Spinal cord (tissue), 10 donors: ENCODE measurements around the gene ZBTB7B. TPM values are rescaled to one million over a fixed set of nuclear protein-coding genes. Genes with fewer than 3 reads are reported as not detected.

Source experiments
- DNase-seq, 6 donors: peaks; one replicate each; pipeline versions ENCODE4 v3.0.0 to v3.0.0-alpha.2; 2013 to 2015; ENCODE audit warnings: low spot score in 6 of 6, low read depth in 4 of 6
- H3K27ac ChIP-seq: one replicate; pipeline ENCODE4 v1.5.1; 2013; ENCODE audit warnings: low read depth, low read length, control low read depth
- H3K27me3 ChIP-seq: one replicate; pipeline ENCODE4 v1.6.1; 2013; ENCODE audit warnings: low read length; ENCODE audit not compliant: control insufficient read depth, insufficient read depth
- H3K36me3 ChIP-seq: one replicate; pipeline ENCODE4 v1.6.1; 2013; ENCODE audit warnings: low read length; ENCODE audit not compliant: control insufficient read depth, insufficient read depth
- H3K4me1 ChIP-seq: one replicate; pipeline ENCODE4 v1.6.1; 2013; ENCODE audit warnings: low read length; ENCODE audit not compliant: control insufficient read depth, insufficient read depth
- H3K4me3 ChIP-seq: one replicate; pipeline ENCODE4 v1.5.1; 2013; ENCODE audit warnings: low read depth, low read length, control low read depth
- H3K9me3 ChIP-seq: one replicate; pipeline ENCODE4 v1.6.1; 2013; ENCODE audit warnings: low read length; ENCODE audit not compliant: control insufficient read depth, insufficient read depth
- WGBS: methylation state at CpG from one replicate; pipeline ENCODE4 v1.1.5; 2013; ENCODE audit warnings: missing lambda C conversion rate; ENCODE audit not compliant: insufficient coverage; 5-methylcytosine and 5-hydroxymethylcytosine counted together
- polyA plus RNA-seq, 2 donors: library from polyadenylated mRNA; unstranded; fragments of 120-200 nt; gene quantifications; one replicate each; pipeline ENCODE4 v1.2.1, GENCODE V29; 2013; ENCODE audit not compliant: insufficient read length in 2 of 2
- total RNA-seq, 2 donors: library from RNA; depleted of rRNA in 1 of 2; stranded (reverse); fragments of 120-200 nt in 1 of 2; fragments of >200 nt in 1 of 2; gene quantifications; one replicate each; pipeline versions ENCODE4 v1.2.3 to v1.2.4, GENCODE V29; 2013 to 2014
- donor health status: healthy.

Gene ZBTB7B
- total and polyA plus RNA-seq, 4 donors: 7.3 to 10.7 (median 8.9) TPM

DNA sequence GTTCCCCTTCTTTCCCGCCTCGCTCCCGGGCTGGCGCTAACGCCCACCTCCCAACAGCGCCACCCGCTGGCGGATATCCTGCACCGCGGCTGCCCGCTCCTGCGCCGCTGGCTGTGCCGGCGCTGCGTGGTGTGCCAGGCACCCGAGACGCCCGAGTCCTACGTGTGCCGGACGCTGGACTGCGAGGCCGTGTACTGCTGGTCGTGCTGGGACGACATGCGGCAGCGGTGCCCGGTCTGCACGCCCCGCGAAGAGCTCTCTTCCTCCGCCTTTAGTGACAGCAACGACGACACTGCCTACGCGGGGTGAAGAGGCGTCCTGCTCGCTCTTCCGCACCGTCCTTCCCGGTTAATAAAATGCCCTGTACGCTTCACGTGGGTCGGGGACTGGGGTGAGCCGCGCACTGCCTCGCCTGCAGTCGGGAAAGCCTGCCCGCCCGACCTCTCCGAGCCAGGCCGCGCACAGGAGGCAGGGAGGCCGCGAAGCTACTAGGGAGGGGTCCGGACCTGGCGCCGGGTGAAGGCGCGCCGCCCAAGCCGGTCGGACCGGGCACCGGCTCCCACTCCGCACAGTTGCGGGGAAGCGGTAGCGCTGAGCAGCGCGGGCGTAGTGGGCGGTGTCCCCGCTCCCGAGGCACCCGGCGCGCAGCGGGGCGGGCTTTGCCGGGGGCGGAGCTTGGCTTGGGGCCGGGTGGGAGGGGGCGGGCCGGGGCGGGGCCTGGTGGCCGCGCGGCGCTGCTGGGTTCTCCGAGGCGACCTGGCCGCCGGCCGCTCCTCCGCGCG lies 48.1 kb downstream of the ZBTB7B start, which contains the start of gene ADAM15:
TSS of gene ADAM15 (plus strand) at position 757 of the 782 bp plus-strand sequence. CDS start 71 bp downstream, outside the sequence.
- Histone ChIP-seq H3K4me1 (peaks cover 33% of the 10 kb centered on the region), H3K4me3 (peak within 1 kb of the TSS; percentile 72), H3K27ac (peak within 1 kb of the TSS; percentile 84), H3K27me3 (no peaks in the 10 kb centered on the region), H3K36me3 (peaks cover 14% of the 10 kb centered on the region), H3K9me3 (no peaks in the 10 kb centered on the region)
- DNase-seq: peak in 3 of 6 donors; percentile 48 to 89 (median 88)
- WGBS: under 1% methylated on average over 99 of the region's 99 CpGs

DNA sequence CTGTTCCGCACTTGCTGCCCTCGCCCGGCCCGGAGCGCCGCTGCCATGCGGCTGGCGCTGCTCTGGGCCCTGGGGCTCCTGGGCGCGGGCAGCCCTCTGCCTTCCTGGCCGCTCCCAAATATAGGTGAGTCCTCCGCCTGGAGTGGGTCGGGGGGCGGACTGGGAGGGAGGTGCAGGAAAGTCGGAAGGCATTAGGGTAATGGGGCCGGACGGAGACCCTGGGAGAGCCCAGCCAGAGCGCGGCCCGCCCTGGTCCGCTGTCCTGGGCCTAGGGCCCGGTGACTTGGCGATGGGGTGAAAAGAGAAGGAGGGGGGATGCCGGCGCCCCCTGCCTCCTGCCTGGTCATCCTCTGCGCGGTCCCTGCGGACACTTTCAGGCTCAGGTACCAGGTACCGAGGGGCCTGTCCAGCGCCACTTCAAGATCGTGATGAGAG lies 48.8 kb downstream of the ZBTB7B start:
- Histone ChIP-seq H3K27ac (peak overlapping the region; percentile 71), H3K4me1 (peaks cover 33% of the 10 kb centered on the region), H3K36me3 (peaks cover 20% of the 10 kb centered on the region), H3K9me3 (no peaks in the 10 kb centered on the region), H3K27me3 (no peaks in the 10 kb centered on the region), H3K4me3 (peak overlapping the region; percentile 72)
- 0% methylated on average over 30 of the region's 31 CpGs for WGBS
- DNase-seq: no peak

DNA sequence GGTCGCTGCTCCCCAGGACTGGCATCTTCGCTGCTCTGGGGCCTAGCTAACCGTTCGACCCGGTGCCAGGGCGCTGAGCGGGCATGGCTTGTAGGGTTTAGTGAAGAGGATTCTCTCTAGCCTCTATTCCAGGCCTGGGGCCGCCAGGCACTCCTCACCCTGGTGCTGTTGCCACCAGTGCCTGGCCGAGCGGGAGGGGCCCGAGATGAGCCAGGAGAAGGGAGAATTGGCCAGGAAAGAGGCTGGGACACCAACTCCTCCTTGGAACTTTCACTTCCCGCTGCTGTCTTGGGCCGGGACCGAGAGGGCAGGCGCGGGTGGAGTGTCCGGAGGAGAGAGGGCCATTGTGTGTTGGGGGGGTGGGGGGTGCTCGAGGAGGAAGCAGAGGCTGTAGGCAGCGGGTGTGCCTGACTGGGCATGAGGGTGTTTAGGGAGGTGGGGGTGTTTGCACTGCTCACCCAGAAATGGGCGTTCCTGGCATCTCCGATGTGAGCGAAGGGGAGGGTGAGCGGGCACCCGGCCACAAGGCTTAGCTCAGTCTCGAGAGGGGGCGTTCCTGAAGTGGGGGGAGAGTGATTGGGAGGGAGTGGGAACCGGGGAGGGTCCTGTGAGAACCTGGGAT lies 49.3 kb downstream of the ZBTB7B start:
- peak in 2 of 6 donors; percentile 50 to 66 for DNase-seq
- 1% methylated on average over 27 of the region's 27 CpGs for WGBS

DNA sequence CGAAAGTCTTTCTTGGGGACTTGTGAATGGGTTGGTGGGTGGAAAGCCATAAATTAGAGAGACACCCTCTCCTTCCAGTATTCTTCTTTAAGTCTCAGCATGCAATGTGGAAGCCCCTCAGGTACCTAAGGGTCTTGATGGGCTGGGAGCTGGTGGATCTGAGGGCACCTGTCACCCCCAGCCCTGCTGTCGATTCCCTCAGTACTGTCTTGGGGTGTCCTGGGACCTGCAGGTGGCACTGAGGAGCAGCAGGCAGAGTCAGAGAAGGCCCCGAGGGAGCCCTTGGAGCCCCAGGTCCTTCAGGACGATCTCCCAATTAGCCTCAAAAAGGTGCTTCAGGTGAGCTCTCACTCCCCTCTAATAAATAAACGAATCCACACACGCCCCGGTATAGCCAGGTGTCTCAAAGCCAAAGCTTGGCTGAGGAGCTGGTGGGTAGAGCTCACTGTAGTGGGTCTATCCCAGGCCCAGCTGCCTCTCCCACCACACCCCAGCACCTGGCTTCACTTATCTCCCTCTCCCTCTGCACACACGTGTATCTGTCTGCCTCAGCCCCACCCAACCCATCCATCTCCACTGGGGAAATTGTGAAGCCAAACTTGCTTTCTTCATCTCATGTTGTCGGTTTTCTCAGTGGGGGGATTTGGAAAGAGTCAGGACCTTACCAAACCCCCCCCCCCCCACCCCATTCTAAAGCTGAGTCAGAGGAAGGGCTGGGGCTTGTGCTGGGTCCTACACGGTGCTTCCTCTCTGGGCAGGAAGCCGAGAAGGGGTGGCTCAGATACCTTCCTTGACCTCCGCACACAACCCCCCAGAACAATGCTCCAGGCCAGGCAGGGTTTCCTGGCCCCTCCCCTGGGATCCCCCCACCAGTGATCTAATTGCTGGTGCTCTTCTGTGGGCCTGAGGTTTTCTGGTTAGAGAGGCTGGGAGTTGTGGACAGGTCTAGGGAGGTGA lies 50.1 kb downstream of the ZBTB7B start:
- H3K36me3 ChIP-seq: peaks cover 33% of the 10 kb centered on the region
- H3K4me1 ChIP-seq: peaks cover 33% of the 10 kb centered on the region
- H3K27ac ChIP-seq: peak overlapping the region; percentile 71
- H3K9me3 ChIP-seq: no peaks in the 10 kb centered on the region
- H3K4me3 ChIP-seq: peak overlapping the region; percentile 72
- DNase-seq: no peak
- no peaks in the 10 kb centered on the region for H3K27me3 ChIP-seq
- WGBS: 28% methylated on average over 4 of the region's 12 CpGs

More for the DNA sequence above, 49.3 kb downstream of the ZBTB7B start:
- Histone ChIP-seq H3K4me1 (peaks cover 33% of the 10 kb centered on the region), H3K27ac (peak overlapping the region; percentile 71), H3K27me3 (no peaks in the 10 kb centered on the region), H3K4me3 (peak overlapping the region; percentile 72), H3K36me3 (peaks cover 24% of the 10 kb centered on the region), H3K9me3 (no peaks in the 10 kb centered on the region)

DNA sequence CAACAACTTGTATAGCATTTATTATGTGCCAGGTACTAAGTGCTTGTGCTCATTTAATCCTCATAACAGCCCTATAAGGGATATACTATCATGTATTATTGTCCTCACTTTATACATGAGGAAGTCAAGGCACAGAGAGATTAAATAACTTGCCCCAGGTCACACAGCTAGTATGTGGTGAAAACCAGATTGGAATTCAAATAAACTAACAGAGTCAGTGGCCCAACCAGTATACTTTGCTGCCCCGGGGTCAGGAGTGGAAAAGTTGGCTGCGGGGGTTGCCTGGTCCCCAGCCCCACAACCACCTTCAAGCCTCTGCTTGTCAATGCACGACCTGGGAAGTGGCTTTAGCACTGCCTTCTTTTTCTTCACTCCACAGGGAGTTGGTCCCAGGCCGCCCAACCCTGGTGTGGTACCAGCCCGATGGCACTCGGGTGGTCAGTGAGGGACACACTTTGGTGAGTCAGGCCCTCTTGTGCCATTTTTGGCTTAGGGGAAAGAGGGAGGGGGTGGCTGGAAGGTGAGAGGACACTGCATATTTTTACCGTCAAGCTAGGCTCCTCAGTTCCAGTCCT lies 51.0 kb downstream of the ZBTB7B start:
- H3K27ac ChIP-seq: no peak overlapping the region

DNA sequence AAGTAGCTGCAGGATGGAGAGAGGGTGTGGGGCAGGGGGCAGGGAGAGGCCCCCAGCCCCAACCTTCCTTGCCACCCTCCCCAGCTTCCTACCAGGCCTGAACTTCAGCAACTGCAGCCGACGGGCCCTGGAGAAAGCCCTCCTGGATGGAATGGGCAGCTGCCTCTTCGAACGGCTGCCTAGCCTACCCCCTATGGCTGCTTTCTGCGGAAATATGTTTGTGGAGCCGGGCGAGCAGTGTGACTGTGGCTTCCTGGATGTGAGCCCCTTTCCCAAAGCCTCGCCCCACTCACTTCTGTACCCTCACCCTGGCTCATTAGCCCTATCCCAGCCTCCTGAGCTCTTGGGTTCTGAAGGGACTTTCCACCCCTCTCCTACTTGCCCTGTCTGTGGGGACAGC lies 54.5 kb downstream of the ZBTB7B start:
- Histone ChIP-seq H3K4me1 (peaks cover 24% of the 10 kb centered on the region), H3K27me3 (peaks cover 2% of the 10 kb centered on the region), H3K4me3 (no peak overlapping the region), H3K9me3 (no peaks in the 10 kb centered on the region), H3K27ac (no peak overlapping the region), H3K36me3 (peaks cover 66% of the 10 kb centered on the region)
- 93% methylated on average over 8 of the region's 8 CpGs for WGBS
- DNase-seq: no peak

More for the DNA sequence above, 51.0 kb downstream of the ZBTB7B start:
- Histone ChIP-seq H3K9me3 (no peaks in the 10 kb centered on the region), H3K4me3 (no peak overlapping the region), H3K4me1 (peaks cover 33% of the 10 kb centered on the region), H3K27me3 (no peaks in the 10 kb centered on the region), H3K36me3 (peaks cover 42% of the 10 kb centered on the region)
- no peak for DNase-seq
- WGBS: 94% methylated on average over 6 of the region's 7 CpGs

DNA sequence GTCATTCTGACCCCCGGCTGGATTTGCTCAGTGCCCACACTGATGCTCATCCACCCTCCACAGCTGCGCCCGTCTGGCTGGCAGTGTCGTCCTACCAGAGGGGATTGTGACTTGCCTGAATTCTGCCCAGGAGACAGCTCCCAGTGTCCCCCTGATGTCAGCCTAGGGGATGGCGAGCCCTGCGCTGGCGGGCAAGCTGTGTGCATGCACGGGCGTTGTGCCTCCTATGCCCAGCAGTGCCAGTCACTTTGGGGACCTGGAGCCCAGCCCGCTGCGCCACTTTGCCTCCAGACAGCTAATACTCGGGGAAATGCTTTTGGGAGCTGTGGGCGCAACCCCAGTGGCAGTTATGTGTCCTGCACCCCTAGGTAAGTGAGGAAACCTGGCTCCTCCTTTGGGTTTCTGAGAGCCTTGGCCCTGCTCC lies 55.2 kb downstream of the ZBTB7B start:
- WGBS: 93% methylated on average over 13 of the region's 13 CpGs
- DNase-seq: no peak
- no peak overlapping the region for H3K27ac ChIP-seq
- peaks cover 7% of the 10 kb centered on the region for H3K27me3 ChIP-seq
- peaks cover 24% of the 10 kb centered on the region for H3K4me1 ChIP-seq
- H3K9me3 ChIP-seq: no peaks in the 10 kb centered on the region
- peaks cover 68% of the 10 kb centered on the region for H3K36me3 ChIP-seq
- no peak overlapping the region for H3K4me3 ChIP-seq

DNA sequence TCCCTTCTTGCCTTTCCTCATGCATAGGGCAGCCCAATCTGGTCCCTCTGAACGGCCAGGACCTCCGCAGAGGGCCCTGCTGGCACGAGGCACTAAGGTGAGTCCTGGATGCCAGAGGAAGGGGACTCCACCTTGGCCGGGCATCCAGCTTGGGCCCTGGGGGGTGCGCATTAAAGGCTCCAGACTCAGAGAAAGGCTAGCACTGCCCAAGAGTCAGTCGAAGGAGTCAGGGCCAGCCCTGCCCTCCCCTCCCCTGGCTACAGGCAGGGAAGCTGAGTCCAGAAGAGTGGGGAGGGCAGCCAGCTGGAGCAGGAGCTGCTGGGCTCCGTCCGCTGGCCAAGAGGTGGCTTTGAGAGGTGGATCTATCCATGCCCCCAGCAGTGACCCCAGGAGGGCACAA lies 58.1 kb downstream of the ZBTB7B start:
- H3K27me3 ChIP-seq: peaks cover 11% of the 10 kb centered on the region
- no peak for DNase-seq
- peaks cover 36% of the 10 kb centered on the region for H3K4me1 ChIP-seq
- peaks cover 54% of the 10 kb centered on the region for H3K36me3 ChIP-seq
- H3K27ac ChIP-seq: no peak overlapping the region
- H3K4me3 ChIP-seq: no peak overlapping the region
- H3K9me3 ChIP-seq: no peaks in the 10 kb centered on the region
- WGBS: 75% methylated on average over 8 of the region's 8 CpGs
